IMR-90 (cell line): ENCODE measurements around the gene PSMD6. TPM values are rescaled to one million over a fixed set of nuclear protein-coding genes. Genes with fewer than 3 reads are reported as not detected.

Source experiments
- ATAC-seq: fragments of 200-7000 bp; cut with Tn5 transposase; 2 replicates; pipeline ENCODE4 v1.9.1; 2020; ENCODE audit warnings: low read depth, mild to moderate bottlenecking, moderate library complexity
- BruUV-seq: library from RNA; stranded (reverse); fragments of 400-500 nt; replicated peaks from 2 replicates; lab custom pipeline; 2021; lab: Mats Ljungman, UMichigan
- CTCF ChIA-PET: fragments of 300-600 bp; formaldehyde crosslinking; extraction: SDS; loops from one replicate; lab custom pipeline; 2021; ENCODE audit warnings: antibody characterized with exemption; lab: Yijun Ruan, JAX
- POLR2A ChIA-PET: fragments of 300-600 bp; sonication (Branson Sonifier 250); formaldehyde crosslinking; loops from one replicate; lab custom pipeline; 2022; ENCODE audit warnings: antibody characterized with exemption; ENCODE audit not compliant: unreplicated experiment; lab: Charles Lee
- DNase-seq: peaks from one replicate; pipeline ENCODE4 v3.0.0; 2013
- H2AFZ ChIP-seq: replicated peaks from 2 replicates; pipeline ENCODE3; 2013; ENCODE audit warnings: low read length, mild to moderate bottlenecking; ENCODE audit not compliant: poor library complexity
- H2AK5ac ChIP-seq: 2 replicates; pipeline ENCODE4 v1.6.1; 2013; ENCODE audit warnings: low read depth, low read length, inconsistent platforms
- H2AK9ac ChIP-seq: replicated peaks from 2 replicates; pipeline ENCODE3; 2013; ENCODE audit warnings: mild to moderate bottlenecking, low read depth, low read length, moderate library complexity; ENCODE audit not compliant: poor library complexity
- H2BK120ac ChIP-seq: 2 replicates; pipeline ENCODE4 v1.6.1; 2013; ENCODE audit warnings: low read depth, low read length, inconsistent platforms
- H2BK15ac ChIP-seq: 3 replicates; pipeline ENCODE4 v1.6.1; 2013; ENCODE audit warnings: low read depth, low read length, inconsistent platforms
- H2BK20ac ChIP-seq: 2 replicates; pipeline ENCODE4 v1.6.1; 2013; ENCODE audit warnings: low read depth, mild to moderate bottlenecking, inconsistent platforms, low read length, moderate library complexity
- H2BK5ac ChIP-seq: 2 replicates; pipeline ENCODE4 v1.6.1; 2013; ENCODE audit warnings: mild to moderate bottlenecking, low read depth, low read length, inconsistent platforms; ENCODE audit not compliant: poor library complexity, severe bottlenecking
- H3K14ac ChIP-seq: replicated peaks from 2 replicates; pipeline ENCODE4 v1.6.1; 2013; ENCODE audit warnings: low read depth, low read length, inconsistent platforms
- H3K18ac ChIP-seq: 2 replicates; pipeline ENCODE4 v1.6.1; 2013; ENCODE audit warnings: low read depth, low read length, control low read depth
- H3K23ac ChIP-seq: 2 replicates; pipeline ENCODE4 v1.6.1; 2013; ENCODE audit warnings: low read depth, low read length, inconsistent platforms
- H3K27ac ChIP-seq: 2 replicates; pipeline ENCODE4 v1.5.1; 2013; ENCODE audit warnings: mild to moderate bottlenecking, control low read depth, low read length; ENCODE audit not compliant: insufficient read depth
- H3K27me3 ChIP-seq: 2 replicates; pipeline ENCODE4 v1.6.1; 2013; ENCODE audit warnings: low read length; ENCODE audit not compliant: control insufficient read depth, insufficient read depth
- H3K36me3 ChIP-seq: 2 replicates; pipeline ENCODE4 v1.6.1; 2013; ENCODE audit warnings: low read length, mixed read lengths; ENCODE audit not compliant: control insufficient read depth, insufficient read depth
- H3K4ac ChIP-seq: 2 replicates; pipeline ENCODE4 v1.6.1; 2013; ENCODE audit warnings: low read depth, low read length, inconsistent platforms
- H3K4me1 ChIP-seq: 2 replicates; pipeline ENCODE4 v1.6.1; 2013; ENCODE audit warnings: low read length, mixed read lengths; ENCODE audit not compliant: control insufficient read depth, insufficient read depth
- H3K4me2 ChIP-seq: 2 replicates; pipeline ENCODE4 v1.6.1; 2013; ENCODE audit warnings: low read depth, mild to moderate bottlenecking, control low read depth, low read length, moderate library complexity
- H3K4me3 ChIP-seq: 2 replicates; pipeline ENCODE4 v1.5.1; 2013; ENCODE audit warnings: low read depth, mild to moderate bottlenecking, control low read depth, low read length, moderate library complexity; ENCODE audit not compliant: insufficient read depth
- H3K56ac ChIP-seq: 2 replicates; pipeline ENCODE4 v1.6.1; 2013; ENCODE audit warnings: low read length, inconsistent platforms; ENCODE audit not compliant: insufficient read depth; ENCODE audit errors: extremely low read depth
- H3K79me1 ChIP-seq, 2 experiments: 2 replicates each; pipeline ENCODE4 v1.6.1; 2013; ENCODE audit warnings: low read length in 2 of 2, inconsistent platforms in 1 of 2, low read depth in 1 of 2
- H3K9ac ChIP-seq: 2 replicates; pipeline ENCODE4 v1.6.1; 2013; ENCODE audit warnings: low read depth, low read length, control low read depth
- H3K9me1 ChIP-seq: 2 replicates; pipeline ENCODE4 v1.6.1; 2013; ENCODE audit warnings: low read length, inconsistent platforms; ENCODE audit not compliant: insufficient read depth
- H3K9me3 ChIP-seq: 2 replicates; pipeline ENCODE4 v1.6.1; 2013; ENCODE audit warnings: low read length; ENCODE audit not compliant: control insufficient read depth, insufficient read depth
- H4K20me1 ChIP-seq: 2 replicates; pipeline ENCODE4 v1.6.1; 2013; ENCODE audit warnings: low read length, inconsistent platforms; ENCODE audit not compliant: insufficient read depth
- H4K5ac ChIP-seq: 2 replicates; pipeline ENCODE4 v1.6.1; 2013; ENCODE audit warnings: mild to moderate bottlenecking, low read depth, low read length, control low read depth
- H4K8ac ChIP-seq, 2 experiments: 2 replicates each; pipeline ENCODE4 v1.6.1; 2013; ENCODE audit warnings: low read depth in 2 of 2, low read length in 2 of 2, control low read depth in 1 of 2, inconsistent platforms in 1 of 2
- H4K91ac ChIP-seq: 2 replicates; pipeline ENCODE4 v1.6.1; 2013; ENCODE audit warnings: low read depth, low read length, inconsistent platforms; ENCODE audit not compliant: insufficient read depth
- BHLHE40 ChIP-seq: fragments of 150-350 bp; IDR thresholded peaks from 2 replicates; pipeline ENCODE4 v1.6.1; 2016; ENCODE audit warnings: mild to moderate bottlenecking, low read depth, low read length
- CEBPB ChIP-seq: IDR thresholded peaks from 2 replicates; pipeline ENCODE4 v1.6.1; 2012; ENCODE audit warnings: low read depth, low read length, improper control_type of control experiment
- CHD1 ChIP-seq: IDR thresholded peaks from 2 replicates; pipeline ENCODE4 v1.6.1; 2012; ENCODE audit warnings: low read depth, low read length, improper control_type of control experiment
- FOS ChIP-seq: fragments of 150-350 bp; IDR thresholded peaks from 2 replicates; pipeline ENCODE4 v1.6.1; 2016; ENCODE audit warnings: low read depth, low read length
- MAFK ChIP-seq: IDR thresholded peaks from 2 replicates; pipeline ENCODE4 v1.6.1; 2012; ENCODE audit warnings: low read depth, low read length, improper control_type of control experiment
- MAZ ChIP-seq: IDR thresholded peaks from 2 replicates; pipeline ENCODE4 v1.6.1; 2012; ENCODE audit warnings: low read depth, mild to moderate bottlenecking, low read length, improper control_type of control experiment, moderate library complexity, borderline replicate concordance
- MXI1 ChIP-seq: IDR thresholded peaks from 2 replicates; pipeline ENCODE4 v1.6.1; 2012; ENCODE audit warnings: low read depth, mild to moderate bottlenecking, low read length, moderate library complexity, borderline replicate concordance
- NFE2L2 ChIP-seq: fragments of 150-350 bp; IDR thresholded peaks from 2 replicates; pipeline ENCODE4 v1.6.1; 2016; ENCODE audit warnings: low read depth, mild to moderate bottlenecking, low read length
- POLR2A ChIP-seq: IDR thresholded peaks from 2 replicates; pipeline ENCODE4 v1.6.1; 2012; ENCODE audit warnings: mild to moderate bottlenecking, low read depth, low read length
- RAD21 ChIP-seq: IDR thresholded peaks from 2 replicates; pipeline ENCODE4 v1.6.1; 2012; ENCODE audit warnings: low read length, improper control_type of control experiment
- RCOR1 ChIP-seq: IDR thresholded peaks from 2 replicates; pipeline ENCODE4 v1.6.1; 2012; ENCODE audit warnings: mild to moderate bottlenecking, low read length, improper control_type of control experiment; ENCODE audit not compliant: insufficient replicate concordance
- RFX5 ChIP-seq: IDR thresholded peaks from 2 replicates; pipeline ENCODE4 v1.8.0; 2012; ENCODE audit warnings: low read depth, mild to moderate bottlenecking, low read length, moderate library complexity
- SMC3 ChIP-seq: fragments of 150-350 bp; IDR thresholded peaks from 2 replicates; pipeline ENCODE4 v1.6.1; 2016; ENCODE audit warnings: low read depth, mild to moderate bottlenecking, antibody characterized with exemption, low read length, moderate library complexity
- WGBS, 2 experiments: methylation state at CpG; one replicate each; pipeline versions ENCODE4 v1.1.5 to v1.1.7; 2013; ENCODE audit warnings: missing lambda C conversion rate in 2 of 2; ENCODE audit not compliant: insufficient read length in 1 of 2; ENCODE audit errors: extremely low coverage in 2 of 2; 5-methylcytosine and 5-hydroxymethylcytosine counted together
- dilution Hi-C: fragments of 300-500 bp; cut with HindIII; formaldehyde crosslinking; loops from one replicate; pipeline ENCODE4 v1.14.3; 2018; ENCODE audit warnings: low sequenced_read_pairs; ENCODE audit not compliant: unreplicated experiment
- in situ Hi-C: fragments of 300-500 bp; cut with MboI; formaldehyde crosslinking; loops from 3 replicates; pipeline ENCODE4 v1.14.3; 2019; ENCODE audit warnings: low sequenced_read_pairs, inconsistent platforms, mixed read lengths
- intact Hi-C: fragments of 100-400 bp; cut with micrococcal nuclease; formaldehyde crosslinking; loops from 2 replicates; pipeline ENCODE4 v1.10.0; 2022
- polyA plus RNA-seq, 3 experiments: library from polyadenylated mRNA; depleted of rRNA; stranded (reverse); fragments of >200 nt; gene quantifications; 2 replicates each; pipeline ENCODE4 v1.2.3, GENCODE V29; 2012; ENCODE audit warnings: low replicate concordance in 1 of 3
- total RNA-seq: library from RNA; depleted of rRNA; stranded (reverse); fragments of >200 nt; gene quantifications from 2 replicates; pipeline ENCODE4 v1.2.3, GENCODE V29; 2012
- TF ChIP-seq, protein P1 (sequence below): conservative IDR thresholded peaks from 2 replicates; pipeline ENCODE4 v1.5.1; 2012; ENCODE audit warnings: mild to moderate bottlenecking, low read depth, low read length, improper control_type of control experiment
- TF ChIP-seq, protein P2 (sequence below): fragments of 150-350 bp; IDR thresholded peaks from 2 replicates; pipeline ENCODE4 v1.6.1; 2016; ENCODE audit warnings: low read depth, mild to moderate bottlenecking, low read length, moderate library complexity, borderline replicate concordance
- TF ChIP-seq, protein P3 (sequence below): fragments of 150-350 bp; IDR thresholded peaks from 2 replicates; pipeline ENCODE4 v1.6.1; 2017; ENCODE audit warnings: mild to moderate bottlenecking, antibody characterized with exemption, low read length, low read depth

The PSMD6 gene
- total and polyA plus RNA-seq, 2 of the 4 experiments (the other 2 are of a cell fraction) = 86.6 to 91.8 TPM

DNA sequence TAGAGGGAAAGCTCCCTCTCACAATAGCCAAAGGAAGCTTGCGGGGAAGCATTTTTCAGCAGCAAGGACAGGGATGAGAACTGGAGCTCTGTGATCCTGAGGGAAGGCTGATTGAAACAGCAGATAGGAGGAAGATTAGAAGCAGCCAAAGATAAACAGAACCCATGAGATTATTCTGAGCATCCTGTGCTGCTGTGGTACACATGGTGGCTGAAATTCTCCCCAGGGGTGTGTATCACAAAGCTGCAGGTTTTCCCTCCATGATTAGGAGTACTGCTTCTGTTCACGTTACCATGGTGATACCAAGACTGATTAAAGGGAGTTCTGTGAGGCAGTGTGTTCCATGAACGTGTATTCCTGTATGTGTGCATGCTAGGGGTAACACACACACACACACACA lies 30.3 kb upstream of the PSMD6 start:
- no peak overlapping the region for H3K14ac ChIP-seq
- no peak overlapping the region for H2BK15ac ChIP-seq
- dilution Hi-C loops = no loop called here
- peaks cover 11% of the 10 kb centered on the region for H3K9me1 ChIP-seq
- no peak overlapping the region for H4K8ac ChIP-seq
- no CpG with 5 or more reads among the region's 3 CpGs for WGBS, 2 experiments
- no peak for ATAC-seq
- H2BK20ac ChIP-seq = no peak overlapping the region
- H4K91ac ChIP-seq = no peak overlapping the region
- H2AK9ac ChIP-seq = no peak overlapping the region
- no peak overlapping the region for H2AK5ac ChIP-seq
- no peak overlapping the region for H3K18ac ChIP-seq
- no peaks in the 10 kb centered on the region; the same call in 1 of the 2 replicates for H3K4me1 ChIP-seq
- no peaks in the 10 kb centered on the region for H3K79me1 ChIP-seq
- TF ChIP-seq, protein P1, sequence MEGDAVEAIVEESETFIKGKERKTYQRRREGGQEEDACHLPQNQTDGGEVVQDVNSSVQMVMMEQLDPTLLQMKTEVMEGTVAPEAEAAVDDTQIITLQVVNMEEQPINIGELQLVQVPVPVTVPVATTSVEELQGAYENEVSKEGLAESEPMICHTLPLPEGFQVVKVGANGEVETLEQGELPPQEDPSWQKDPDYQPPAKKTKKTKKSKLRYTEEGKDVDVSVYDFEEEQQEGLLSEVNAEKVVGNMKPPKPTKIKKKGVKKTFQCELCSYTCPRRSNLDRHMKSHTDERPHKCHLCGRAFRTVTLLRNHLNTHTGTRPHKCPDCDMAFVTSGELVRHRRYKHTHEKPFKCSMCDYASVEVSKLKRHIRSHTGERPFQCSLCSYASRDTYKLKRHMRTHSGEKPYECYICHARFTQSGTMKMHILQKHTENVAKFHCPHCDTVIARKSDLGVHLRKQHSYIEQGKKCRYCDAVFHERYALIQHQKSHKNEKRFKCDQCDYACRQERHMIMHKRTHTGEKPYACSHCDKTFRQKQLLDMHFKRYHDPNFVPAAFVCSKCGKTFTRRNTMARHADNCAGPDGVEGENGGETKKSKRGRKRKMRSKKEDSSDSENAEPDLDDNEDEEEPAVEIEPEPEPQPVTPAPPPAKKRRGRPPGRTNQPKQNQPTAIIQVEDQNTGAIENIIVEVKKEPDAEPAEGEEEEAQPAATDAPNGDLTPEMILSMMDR = no peak
- TF ChIP-seq, protein P2, sequence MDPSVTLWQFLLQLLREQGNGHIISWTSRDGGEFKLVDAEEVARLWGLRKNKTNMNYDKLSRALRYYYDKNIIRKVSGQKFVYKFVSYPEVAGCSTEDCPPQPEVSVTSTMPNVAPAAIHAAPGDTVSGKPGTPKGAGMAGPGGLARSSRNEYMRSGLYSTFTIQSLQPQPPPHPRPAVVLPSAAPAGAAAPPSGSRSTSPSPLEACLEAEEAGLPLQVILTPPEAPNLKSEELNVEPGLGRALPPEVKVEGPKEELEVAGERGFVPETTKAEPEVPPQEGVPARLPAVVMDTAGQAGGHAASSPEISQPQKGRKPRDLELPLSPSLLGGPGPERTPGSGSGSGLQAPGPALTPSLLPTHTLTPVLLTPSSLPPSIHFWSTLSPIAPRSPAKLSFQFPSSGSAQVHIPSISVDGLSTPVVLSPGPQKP = no peak
- TF ChIP-seq POLR2A = no peak
- TF ChIP-seq NFE2L2 = no peak
- TF ChIP-seq RAD21 = no peak
- no peak for TF ChIP-seq RCOR1
- TF ChIP-seq FOS = no peak
- TF ChIP-seq MAZ = no peak
- TF ChIP-seq MAFK = no peak
- no peak for TF ChIP-seq CHD1
- no peak for TF ChIP-seq RFX5
- no peak for TF ChIP-seq MXI1
- TF ChIP-seq, protein P3, sequence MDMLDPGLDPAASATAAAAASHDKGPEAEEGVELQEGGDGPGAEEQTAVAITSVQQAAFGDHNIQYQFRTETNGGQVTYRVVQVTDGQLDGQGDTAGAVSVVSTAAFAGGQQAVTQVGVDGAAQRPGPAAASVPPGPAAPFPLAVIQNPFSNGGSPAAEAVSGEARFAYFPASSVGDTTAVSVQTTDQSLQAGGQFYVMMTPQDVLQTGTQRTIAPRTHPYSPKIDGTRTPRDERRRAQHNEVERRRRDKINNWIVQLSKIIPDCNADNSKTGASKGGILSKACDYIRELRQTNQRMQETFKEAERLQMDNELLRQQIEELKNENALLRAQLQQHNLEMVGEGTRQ = no peak
- no peak for TF ChIP-seq CEBPB
- TF ChIP-seq BHLHE40 = no peak
- no peak for TF ChIP-seq SMC3
- H4K5ac ChIP-seq = no peak overlapping the region
- no peak overlapping the region for H3K4ac ChIP-seq
- 0 out of 2 replicates have a peak, but pooled peaks cover 3% of the 10 kb centered on the region for H3K9me3 ChIP-seq
- no TSS peak for BruUV-seq
- no peak overlapping the region for H3K27ac ChIP-seq
- intact Hi-C loops = no loop called here
- in situ Hi-C loops = no loop called here
- no peaks in the 10 kb centered on the region for H3K27me3 ChIP-seq
- no peaks in the 10 kb centered on the region for H4K20me1 ChIP-seq
- no peak overlapping the region for H2BK120ac ChIP-seq
- H3K56ac ChIP-seq = no peak overlapping the region
- no peak overlapping the region for H2AFZ ChIP-seq
- H3K36me3 ChIP-seq = no peaks in the 10 kb centered on the region
- H3K4me2 ChIP-seq = no peak overlapping the region
- no peak for DNase-seq
- POLR2A ChIA-PET = no interaction called here
- H3K23ac ChIP-seq = no peak overlapping the region
- H2BK5ac ChIP-seq = no peak overlapping the region
- CTCF ChIA-PET = no interaction called here
- H3K9ac ChIP-seq = no peak overlapping the region
- no peak overlapping the region for H3K4me3 ChIP-seq
